GM19025 (cell line): ENCODE results near the gene CCDC179.

Experiments
- ATAC-seq: cut with Tn5 transposase; IDR thresholded peaks from one replicate; pipeline ENCODE4 v1.9.1; 2021; ENCODE audit warnings: mild to moderate bottlenecking, low read depth, moderate library complexity; ENCODE audit not compliant: unreplicated experiment

CCDC179 gene

DNA sequence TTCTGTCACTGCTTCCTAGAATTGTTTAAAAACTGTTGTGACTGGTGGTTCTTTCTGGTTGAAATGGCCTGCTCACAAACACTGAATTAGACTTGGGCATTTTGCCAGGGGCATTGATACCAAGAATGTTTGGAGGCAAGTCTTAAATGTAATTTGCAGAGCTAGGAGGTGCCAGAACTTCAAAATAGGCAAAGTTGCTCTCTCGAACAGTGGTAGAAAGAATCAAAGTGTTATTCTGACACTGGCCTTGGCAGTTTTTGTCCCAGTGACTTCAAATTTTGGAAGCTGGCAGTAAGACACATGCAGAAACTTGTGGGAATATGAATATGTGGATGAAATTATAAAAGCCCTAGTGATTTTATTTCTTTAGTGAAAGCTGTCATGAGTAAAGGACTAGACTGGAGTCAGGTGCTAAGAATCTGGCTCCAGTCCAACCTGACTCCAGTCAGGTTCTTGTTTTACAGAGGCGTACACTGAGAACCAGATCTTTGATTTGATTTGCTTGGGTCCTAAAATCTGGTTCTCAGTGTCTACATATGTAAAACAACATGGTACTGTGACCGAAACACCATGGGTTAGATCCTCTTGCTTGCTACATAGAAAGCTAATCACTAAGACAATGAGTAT is 51.6 kb downstream of the CCDC179 start:
- peak; percentile 18 for ATAC-seq

- peak; percentile 80 for ATAC-seq
These were observed 52.3 kb downstream of the CCDC179 start for GRCh38 chr11:22807855-22808570.

- ATAC-seq, result no peak
These were observed 52.9 kb downstream of the CCDC179 start for GRCh38 chr11:22807391-22807790.

DNA sequence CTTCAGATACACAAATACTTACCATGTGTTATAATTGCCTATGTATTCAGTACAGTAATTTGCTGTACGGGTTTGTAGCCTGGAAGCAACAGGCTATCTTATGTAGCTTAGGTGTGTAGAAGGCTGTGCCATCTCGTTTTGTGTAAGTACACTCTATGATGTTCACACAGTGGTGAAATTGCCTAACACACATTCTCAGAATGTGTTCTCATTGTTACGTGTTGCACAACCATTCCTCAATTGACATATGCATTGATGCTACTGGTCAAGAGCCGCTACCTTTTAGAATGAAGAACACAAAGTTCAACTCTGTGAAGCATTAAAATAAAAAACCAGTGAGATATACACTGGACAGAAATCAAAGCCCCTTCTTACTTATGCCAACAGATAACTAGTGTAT is 57.4 kb downstream of the CCDC179 start:
- no peak for ATAC-seq

DNA sequence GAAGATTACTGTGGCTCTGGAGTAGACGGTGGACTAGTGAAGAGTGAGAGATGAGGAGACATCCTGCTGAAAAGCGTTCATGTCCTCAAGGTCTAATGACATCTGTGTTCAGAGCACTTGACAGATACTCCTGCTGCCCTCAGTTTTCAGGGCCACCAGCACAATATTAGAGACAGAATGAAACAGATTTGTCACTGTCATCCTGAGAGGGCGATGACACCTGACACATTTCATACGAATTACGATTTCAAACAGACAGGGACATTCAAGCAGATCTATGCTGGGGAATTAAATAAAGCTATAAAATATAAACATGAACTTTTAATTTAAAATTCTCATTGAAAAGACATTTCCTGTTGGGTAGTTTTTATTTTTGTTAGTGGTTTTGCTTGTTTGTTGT is 59.8 kb downstream of the CCDC179 start:
- no peak for ATAC-seq

DNA sequence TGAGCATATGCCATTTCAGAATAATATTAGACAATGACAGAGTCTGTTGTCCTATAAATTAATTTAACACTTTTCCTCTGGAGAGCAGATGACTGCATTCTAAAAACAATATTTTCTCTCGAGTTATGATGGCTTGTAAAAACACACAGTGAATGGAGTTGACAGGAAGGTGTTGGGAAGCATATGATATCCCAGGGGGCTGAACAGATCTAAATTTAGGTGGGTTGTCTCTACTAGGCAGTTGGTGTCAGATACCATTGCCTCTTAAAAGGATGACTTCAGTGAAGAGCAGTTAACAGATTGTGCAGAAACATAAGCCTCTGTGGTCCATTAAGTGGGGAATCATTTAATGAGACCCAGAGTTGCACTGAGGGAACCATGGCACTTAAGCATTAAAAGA is 61.4 kb downstream of the CCDC179 start:
- no peak for ATAC-seq

DNA sequence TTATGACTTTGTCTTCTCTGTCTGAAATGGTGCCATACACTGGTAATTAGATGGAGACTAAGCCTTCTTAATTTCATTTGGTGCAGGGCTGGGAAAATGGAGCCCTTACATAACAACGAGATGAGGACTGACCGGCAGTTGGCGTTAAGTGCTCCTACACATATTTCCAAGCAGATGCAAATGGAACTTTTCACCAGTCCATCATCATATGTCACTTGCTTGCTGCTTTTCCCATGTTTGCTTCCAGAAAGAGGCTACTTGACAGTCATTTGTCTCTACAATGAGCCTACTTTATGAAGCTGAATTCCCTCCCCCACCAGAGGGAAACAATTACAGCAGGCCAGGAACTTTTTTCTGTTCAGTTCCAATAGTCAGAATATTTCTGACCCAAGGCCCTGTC is 63.2 kb downstream of the CCDC179 start:
- ATAC-seq, result no peak
